Liver (tissue), 9 donors: ENCODE data around the gene TBC1D24. TPM values are rescaled to one million over a fixed set of nuclear protein-coding genes. Genes with fewer than 3 reads are reported as not detected.
A peak's percentile ranks its signal among the peaks of the same experiment; 100 is the strongest.

Source experiments
- DNase-seq: peaks from one replicate; pipeline ENCODE4 v3.0.0-alpha.2; 2017; ENCODE audit warnings: low spot score
- H3K27ac ChIP-seq, 2 donors: one replicate each; pipeline ENCODE4 v1.7.0; 2013; ENCODE audit warnings: inconsistent platforms in 2 of 2, low read length in 2 of 2, control low read depth in 1 of 2, low read depth in 1 of 2, mild to moderate bottlenecking in 1 of 2
- H3K27me3 ChIP-seq, 4 donors: one replicate each; pipeline versions ENCODE4 v1.6.1 to v1.7.0; 2013; ENCODE audit warnings: low read length in 3 of 4, inconsistent platforms in 1 of 4, mild to moderate bottlenecking in 1 of 4, moderate library complexity in 1 of 4; ENCODE audit not compliant: control insufficient read depth in 4 of 4, insufficient read depth in 4 of 4
- H3K36me3 ChIP-seq, 4 donors: one replicate each; pipeline versions ENCODE4 v1.6.1 to v1.7.0; 2013; ENCODE audit warnings: low read length in 3 of 4, mild to moderate bottlenecking in 3 of 4, low read depth in 1 of 4, moderate library complexity in 1 of 4; ENCODE audit not compliant: control insufficient read depth in 4 of 4, insufficient read depth in 3 of 4
- H3K4me1 ChIP-seq, 4 donors: one replicate each; pipeline versions ENCODE4 v1.6.1 to v1.7.0; 2013; ENCODE audit warnings: low read length in 3 of 4, mild to moderate bottlenecking in 3 of 4, moderate library complexity in 1 of 4; ENCODE audit not compliant: control insufficient read depth in 4 of 4, insufficient read depth in 4 of 4
- H3K4me3 ChIP-seq, 3 donors: one replicate each; pipeline versions ENCODE4 v1.6.1 to v1.7.0; 2013; ENCODE audit warnings: low read length in 3 of 3, control low read depth in 1 of 3, low read depth in 1 of 3, mild to moderate bottlenecking in 1 of 3
- H3K9ac ChIP-seq, 2 donors: one replicate each; pipeline ENCODE4 v1.7.0; 2013; ENCODE audit warnings: low read length in 2 of 2, mild to moderate bottlenecking in 2 of 2, moderate library complexity in 2 of 2, control low read depth in 1 of 2, low read depth in 1 of 2
- H3K9me3 ChIP-seq, 4 donors: one replicate each; pipeline versions ENCODE4 v1.6.1 to v1.7.0; 2013; ENCODE audit warnings: low read length in 3 of 4; ENCODE audit not compliant: control insufficient read depth in 4 of 4
- ATF3 ChIP-seq: IDR thresholded peaks from 2 replicates; pipeline ENCODE4 v1.6.1; 2016; ENCODE audit warnings: antibody characterized with exemption
- CTCF ChIP-seq: fragments of 150-350 bp; IDR thresholded peaks from 2 replicates; pipeline ENCODE4 v1.5.1; 2017; ENCODE audit warnings: improper control_type of control experiment, low read depth, low read length; ENCODE audit not compliant: missing input control
- EGR1 ChIP-seq, 2 donors: IDR thresholded peaks; 2 replicates each; pipeline ENCODE4 v1.6.1; 2016 to 2018; ENCODE audit warnings: antibody characterized with exemption in 2 of 2, low read depth in 2 of 2
- FOXA1 ChIP-seq: IDR thresholded peaks from 2 replicates; pipeline ENCODE4 v1.6.1; 2016; ENCODE audit warnings: antibody characterized with exemption
- FOXA2 ChIP-seq: IDR thresholded peaks from 2 replicates; pipeline ENCODE4 v1.6.1; 2016; ENCODE audit warnings: antibody characterized with exemption
- GABPA ChIP-seq, 2 donors: IDR thresholded peaks in 1 of 2; conservative IDR thresholded peaks in 1 of 2; 2 replicates each; pipeline ENCODE4 v1.6.1; 2016; ENCODE audit warnings: antibody characterized with exemption in 2 of 2, mild to moderate bottlenecking in 1 of 2, moderate library complexity in 1 of 2
- HNF4A ChIP-seq, 2 donors: conservative IDR thresholded peaks; 2 replicates each; pipeline ENCODE4 v1.6.1; 2016; ENCODE audit warnings: antibody characterized with exemption in 2 of 2, mild to moderate bottlenecking in 2 of 2
- HNF4G ChIP-seq: IDR thresholded peaks from 2 replicates; pipeline ENCODE4 v1.6.1; 2016; ENCODE audit warnings: antibody characterized with exemption
- JUND ChIP-seq, 2 donors: IDR thresholded peaks; 2 replicates each; pipeline ENCODE4 v1.6.1; 2016; ENCODE audit warnings: antibody characterized with exemption in 2 of 2
- NR2F2 ChIP-seq: IDR thresholded peaks from 2 replicates; pipeline ENCODE4 v1.6.1; 2016; ENCODE audit warnings: antibody characterized with exemption
- RAD21 ChIP-seq, 2 donors: IDR thresholded peaks; 2 replicates each; pipeline ENCODE4 v1.6.1; 2016; ENCODE audit warnings: antibody characterized with exemption in 2 of 2, mild to moderate bottlenecking in 2 of 2
- SP1 ChIP-seq: IDR thresholded peaks from 2 replicates; pipeline ENCODE4 v1.6.1; 2018; ENCODE audit warnings: antibody characterized with exemption, mild to moderate bottlenecking
- TAF1 ChIP-seq: conservative IDR thresholded peaks from 2 replicates; pipeline ENCODE4 v1.6.1; 2016; ENCODE audit warnings: antibody characterized with exemption, mild to moderate bottlenecking
- YY1 ChIP-seq: IDR thresholded peaks from 2 replicates; pipeline ENCODE4 v1.6.1; 2016; ENCODE audit warnings: antibody characterized with exemption, mild to moderate bottlenecking
- ZBTB33 ChIP-seq: IDR thresholded peaks from 2 replicates; pipeline ENCODE4 v1.6.1; 2016; ENCODE audit warnings: antibody characterized with exemption
- WGBS: extraction: QIAGEN DNeasy Blood & Tissue Kit; methylation state at CpG from one replicate; pipeline ENCODE4 v1.1.7; 2013; 5-methylcytosine and 5-hydroxymethylcytosine counted together
- polyA plus RNA-seq, 2 donors: library from polyadenylated mRNA; stranded (reverse) in 1 of 2; unstranded in 1 of 2; fragments of 200-250 nt in 1 of 2; fragments of >200 nt in 1 of 2; fragmentation: Nextera tagmentation in 1 of 2; extraction: Ambion mirVana in 1 of 2; gene quantifications; one replicate each; pipeline versions ENCODE4 v1.2.1 to v1.2.3, GENCODE V29; 2013 to 2015
- total RNA-seq, 2 donors: library from RNA; depleted of rRNA; stranded (reverse); fragments of >200 nt; gene quantifications; one replicate each; pipeline ENCODE4 v1.2.3, GENCODE V29; 2014
- TF ChIP-seq, protein P1 (sequence below): IDR thresholded peaks from 2 replicates; pipeline ENCODE4 v1.6.1; 2016; ENCODE audit warnings: antibody characterized with exemption, mild to moderate bottlenecking
- donor health status: healthy.
- donor health status: healthy.
- donor health status: healthy.
- donor health status: healthy.
- donor health status: healthy.

TBC1D24 gene
- total and polyA plus RNA-seq, 4 donors, result 8.4 to 22.3 (median 11.5) TPM

DNA sequence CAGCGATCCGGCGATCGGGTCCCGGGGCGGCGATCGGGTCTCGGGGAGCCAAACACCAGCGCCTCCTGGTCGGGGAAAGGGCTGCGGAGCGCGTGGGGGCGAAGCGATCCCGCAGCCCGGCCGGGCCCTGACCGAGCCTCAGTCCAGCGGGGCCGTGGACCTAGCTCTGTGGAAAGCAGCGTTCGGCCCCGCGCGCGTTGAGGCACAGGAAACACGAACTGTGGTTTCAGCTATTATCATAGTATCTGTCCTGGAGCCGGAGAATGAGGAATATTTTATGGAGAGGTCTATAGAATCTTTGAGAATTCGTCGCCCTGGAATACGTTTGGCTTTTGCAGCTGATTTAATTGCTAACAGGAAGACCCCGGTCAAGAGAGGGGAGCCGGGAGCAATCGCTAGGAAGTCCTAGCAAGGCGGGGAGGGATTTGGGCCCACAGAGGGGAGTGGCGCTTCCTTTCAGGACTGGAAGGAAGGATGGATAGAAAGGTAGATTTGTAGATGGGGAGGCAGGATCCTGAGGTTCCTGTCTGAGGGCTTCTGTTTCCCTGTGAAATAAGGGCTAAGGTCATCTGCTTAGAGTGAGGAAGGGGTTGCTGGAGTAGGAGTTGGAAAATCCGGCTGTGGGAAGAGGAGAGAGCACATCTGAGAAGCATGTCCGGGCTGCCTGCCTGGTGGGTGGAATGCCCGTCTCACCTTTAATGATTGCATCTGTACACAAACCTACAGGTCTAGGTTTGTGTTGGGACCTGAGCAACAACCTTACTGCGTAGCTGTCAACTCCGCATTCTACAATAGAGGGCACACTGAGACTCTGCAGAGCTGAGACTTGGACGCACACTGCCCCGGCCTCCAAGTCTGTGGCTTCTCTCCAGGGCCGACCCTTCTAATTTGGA, 44.9 kb upstream of the TBC1D24 start:
- Histone ChIP-seq H3K4me1 (peaks cover 3 to 19% (median 9%) of the 10 kb centered on the region in 4 donors), H3K36me3 (no peaks in the 10 kb centered on the region), H3K9me3 (no peaks in the 10 kb centered on the region), H3K4me3 (peak overlapping the region; percentile 27 to 80 (median 67)), H3K27me3 (no peaks in the 10 kb centered on the region), H3K27ac (no peak overlapping the region), H3K9ac (peak overlapping the region in 1 of 2 donors; percentile 43)
- WGBS, result 9% methylated on average over 46 of the region's 46 CpGs
- no peak for DNase-seq
- TF ChIP-seq, protein P1, sequence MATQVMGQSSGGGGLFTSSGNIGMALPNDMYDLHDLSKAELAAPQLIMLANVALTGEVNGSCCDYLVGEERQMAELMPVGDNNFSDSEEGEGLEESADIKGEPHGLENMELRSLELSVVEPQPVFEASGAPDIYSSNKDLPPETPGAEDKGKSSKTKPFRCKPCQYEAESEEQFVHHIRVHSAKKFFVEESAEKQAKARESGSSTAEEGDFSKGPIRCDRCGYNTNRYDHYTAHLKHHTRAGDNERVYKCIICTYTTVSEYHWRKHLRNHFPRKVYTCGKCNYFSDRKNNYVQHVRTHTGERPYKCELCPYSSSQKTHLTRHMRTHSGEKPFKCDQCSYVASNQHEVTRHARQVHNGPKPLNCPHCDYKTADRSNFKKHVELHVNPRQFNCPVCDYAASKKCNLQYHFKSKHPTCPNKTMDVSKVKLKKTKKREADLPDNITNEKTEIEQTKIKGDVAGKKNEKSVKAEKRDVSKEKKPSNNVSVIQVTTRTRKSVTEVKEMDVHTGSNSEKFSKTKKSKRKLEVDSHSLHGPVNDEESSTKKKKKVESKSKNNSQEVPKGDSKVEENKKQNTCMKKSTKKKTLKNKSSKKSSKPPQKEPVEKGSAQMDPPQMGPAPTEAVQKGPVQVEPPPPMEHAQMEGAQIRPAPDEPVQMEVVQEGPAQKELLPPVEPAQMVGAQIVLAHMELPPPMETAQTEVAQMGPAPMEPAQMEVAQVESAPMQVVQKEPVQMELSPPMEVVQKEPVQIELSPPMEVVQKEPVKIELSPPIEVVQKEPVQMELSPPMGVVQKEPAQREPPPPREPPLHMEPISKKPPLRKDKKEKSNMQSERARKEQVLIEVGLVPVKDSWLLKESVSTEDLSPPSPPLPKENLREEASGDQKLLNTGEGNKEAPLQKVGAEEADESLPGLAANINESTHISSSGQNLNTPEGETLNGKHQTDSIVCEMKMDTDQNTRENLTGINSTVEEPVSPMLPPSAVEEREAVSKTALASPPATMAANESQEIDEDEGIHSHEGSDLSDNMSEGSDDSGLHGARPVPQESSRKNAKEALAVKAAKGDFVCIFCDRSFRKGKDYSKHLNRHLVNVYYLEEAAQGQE, result no peak
- no peak for TF ChIP-seq CTCF
- peak; percentile 43 to 54 for TF ChIP-seq RAD21 (IDR thresholded peaks at IDR 0.05)

DNA sequence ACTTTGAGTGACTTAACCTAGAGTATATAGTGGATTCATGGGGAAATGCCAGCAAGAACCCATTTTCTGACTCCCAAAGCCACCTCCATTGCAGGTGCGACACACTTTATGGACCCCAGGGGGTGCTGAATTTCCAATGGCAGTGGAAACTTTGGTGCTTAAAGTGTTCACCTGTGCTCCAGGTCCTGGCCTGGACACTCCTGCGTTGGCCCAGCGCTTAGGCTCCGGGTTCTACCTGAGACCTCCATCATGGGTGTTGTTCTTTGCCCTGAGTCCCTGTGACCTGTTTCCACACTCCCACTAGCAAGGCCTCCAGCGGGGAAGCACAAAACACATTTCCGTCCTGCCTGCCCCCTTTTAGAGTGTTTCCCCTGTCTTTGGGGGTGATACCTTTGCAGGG, 42.6 kb upstream of the TBC1D24 start:
- Histone ChIP-seq H3K36me3 (no peaks in the 10 kb centered on the region), H3K4me3 (no peak overlapping the region), H3K9ac (no peak overlapping the region), H3K4me1 (peaks cover 3 to 19% (median 9%) of the 10 kb centered on the region in 4 donors), H3K9me3 (no peaks in the 10 kb centered on the region), H3K27me3 (no peaks in the 10 kb centered on the region), H3K27ac (no peak overlapping the region)
- TF ChIP-seq TAF1 (no peak), YY1 (no peak), FOXA1 (no peak), ZBTB33 (no peak), EGR1 (IDR thresholded peaks at IDR 0.05; ENCODE audit: low read depth in 2 of 2) (no peak), FOXA2 (no peak), HNF4A (conservative IDR thresholded peaks at IDR 0.05) (no peak), JUND (IDR thresholded peaks at IDR 0.05) (no peak), CTCF (no peak), NR2F2 (no peak), SP1 (no peak), ATF3 (no peak), HNF4G (no peak), GABPA (IDR thresholded peaks at IDR 0.05 in 1 of 2, conservative IDR thresholded peaks at IDR 0.05 in 1 of 2) (no peak)
- TF ChIP-seq, protein P1, result no peak
- no peak for DNase-seq
- 96% methylated on average over 6 of the region's 6 CpGs for WGBS
